ENCODE measurements around the gene RHOH. TPM values are rescaled to one million over a fixed set of nuclear protein-coding genes. Genes with fewer than 3 reads are reported as not detected.

Gene RHOH
- total RNA-seq, 4 donors from 2014 or later: 0.91 to 3.5 (median 1.5) TPM

- no peak for DNase-seq (ENCODE audit: low spot score in 2 of 2)
- Histone ChIP-seq H3K27me3 (no peaks in the 10 kb centered on the region), H3K4me3 (no peak overlapping the region), H3K36me3 (no peaks in the 10 kb centered on the region), H3K4me1 (peaks cover 10% of the 10 kb centered on the region), H3K9me3 (no peaks in the 10 kb centered on the region), H3K27ac (no peak overlapping the region)
- TF ChIP-seq POLR2AphosphoS5 (IDR thresholded peaks at IDR 0.05): no peak
- no peak for TF ChIP-seq EP300 (IDR thresholded peaks at IDR 0.05)
- no peak for TF ChIP-seq POLR2A (IDR thresholded peaks at IDR 0.05)
- TF ChIP-seq CTCF (IDR thresholded peaks at IDR 0.05): no peak
- 60% methylated on average over 5 of the region's 5 CpGs for WGBS
Measured at GRCh38 chr4:40256329-40256728, 59.5 kb downstream of the RHOH start.

GRCh38 chr4:40256817-40257216, 60.0 kb downstream of the RHOH start:
- Histone ChIP-seq H3K9me3 (no peaks in the 10 kb centered on the region), H3K4me1 (peaks cover 10% of the 10 kb centered on the region), H3K27me3 (no peaks in the 10 kb centered on the region), H3K36me3 (no peaks in the 10 kb centered on the region), H3K4me3 (no peak overlapping the region), H3K27ac (no peak overlapping the region)
- WGBS: 76% methylated on average over 3 of the region's 3 CpGs
- no peak for TF ChIP-seq POLR2AphosphoS5 (IDR thresholded peaks at IDR 0.05)
- no peak for TF ChIP-seq EP300 (IDR thresholded peaks at IDR 0.05)
- no peak for TF ChIP-seq CTCF (IDR thresholded peaks at IDR 0.05)
- TF ChIP-seq POLR2A (IDR thresholded peaks at IDR 0.05): no peak
- no peak for DNase-seq (ENCODE audit: low spot score in 2 of 2)

- H3K4me1 ChIP-seq: peaks cover 10% of the 10 kb centered on the region
- TF ChIP-seq EP300 (IDR thresholded peaks at IDR 0.05) (no peak), POLR2A (IDR thresholded peaks at IDR 0.05) (no peak), CTCF (IDR thresholded peaks at IDR 0.05) (no peak), POLR2AphosphoS5 (IDR thresholded peaks at IDR 0.05) (no peak)
- H3K4me3 ChIP-seq: no peak overlapping the region
- H3K9me3 ChIP-seq: no peaks in the 10 kb centered on the region
- WGBS: 74% methylated on average over 8 of the region's 8 CpGs
- H3K27ac ChIP-seq: no peak overlapping the region
- no peaks in the 10 kb centered on the region for H3K36me3 ChIP-seq
- no peak for DNase-seq (ENCODE audit: low spot score in 2 of 2)
- no peaks in the 10 kb centered on the region for H3K27me3 ChIP-seq
Measured at GRCh38 chr4:40258627-40259026, 61.8 kb downstream of the RHOH start.

- TF ChIP-seq EP300 (IDR thresholded peaks at IDR 0.05) (no peak), POLR2A (IDR thresholded peaks at IDR 0.05) (no peak), POLR2AphosphoS5 (IDR thresholded peaks at IDR 0.05) (no peak), CTCF (IDR thresholded peaks at IDR 0.05) (no peak)
- peaks cover 12% of the 10 kb centered on the region for H3K4me1 ChIP-seq
- 65% methylated on average over 9 of the region's 9 CpGs for WGBS
Measured at GRCh38 chr4:40261231-40262076, 64.6 kb downstream of the RHOH start.

GRCh38 chr4:40262077-40262528, 65.3 kb downstream of the RHOH start:
- Histone ChIP-seq H3K27me3 (no peaks in the 10 kb centered on the region), H3K4me3 (no peak overlapping the region), H3K27ac (no peak overlapping the region), H3K9me3 (no peaks in the 10 kb centered on the region), H3K36me3 (no peaks in the 10 kb centered on the region), H3K4me1 (peaks cover 8% of the 10 kb centered on the region)
- no peak for DNase-seq (ENCODE audit: low spot score in 2 of 2)
- TF ChIP-seq POLR2AphosphoS5 (IDR thresholded peaks at IDR 0.05) (no peak), EP300 (IDR thresholded peaks at IDR 0.05) (no peak), CTCF (IDR thresholded peaks at IDR 0.05) (no peak)

More at GRCh38 chr4:40261231-40262076, 64.6 kb downstream of the RHOH start:
- H3K4me3 ChIP-seq: no peak overlapping the region
- no peaks in the 10 kb centered on the region for H3K9me3 ChIP-seq
- H3K27me3 ChIP-seq: no peaks in the 10 kb centered on the region
- H3K27ac ChIP-seq: no peak overlapping the region
- DNase-seq (ENCODE audit: low spot score in 2 of 2): no peak
- no peaks in the 10 kb centered on the region for H3K36me3 ChIP-seq

All from suprapubic skin (tissue), 4 donors.